Loucy (cell line): Measurements from ENCODE around the gene NGRN.

Experiments
- CTCF ChIP-seq: fragments of 200-600 bp; sonication (generic); conservative IDR thresholded peaks from 2 replicates; pipeline ENCODE4 v1.5.1; 2014; ENCODE audit warnings: mild to moderate bottlenecking, antibody characterized with exemption, low read length
- EZH2phosphoT487 ChIP-seq: fragments of 200-600 bp; IDR thresholded peaks from 2 replicates; pipeline ENCODE4 v1.6.1; 2018; ENCODE audit warnings: antibody characterized with exemption, mild to moderate bottlenecking, moderate library complexity, borderline replicate concordance

GRCh38 chr15:90264671-90265070 is 801 bp upstream of the NGRN start:
- no peak for TF ChIP-seq CTCF
- TF ChIP-seq EZH2phosphoT487: no peak
